Prostate gland (tissue), 2 donors: Measurements from ENCODE around the gene VDAC1.

Experiments used
- POLR2A ChIP-seq: fragments of 450-650 bp; IDR thresholded peaks from one replicate; pipeline ENCODE4 v1.6.1; 2016; ENCODE audit warnings: antibody characterized with exemption, mild to moderate bottlenecking
- TF ChIP-seq, protein P1 (sequence below), 4 experiments: fragments of 200-600 bp in 2 of 4; fragments of 450-650 bp in 2 of 4; sonication (generic) in 2 of 4; IDR thresholded peaks; 1 replicate in 3 of 4; 2 replicates in 1 of 4; pipeline ENCODE4 v1.5.1; 2016 to 2019; ENCODE audit warnings: antibody characterized with exemption in 4 of 4, mild to moderate bottlenecking in 2 of 4, moderate library complexity in 2 of 4

DNA sequence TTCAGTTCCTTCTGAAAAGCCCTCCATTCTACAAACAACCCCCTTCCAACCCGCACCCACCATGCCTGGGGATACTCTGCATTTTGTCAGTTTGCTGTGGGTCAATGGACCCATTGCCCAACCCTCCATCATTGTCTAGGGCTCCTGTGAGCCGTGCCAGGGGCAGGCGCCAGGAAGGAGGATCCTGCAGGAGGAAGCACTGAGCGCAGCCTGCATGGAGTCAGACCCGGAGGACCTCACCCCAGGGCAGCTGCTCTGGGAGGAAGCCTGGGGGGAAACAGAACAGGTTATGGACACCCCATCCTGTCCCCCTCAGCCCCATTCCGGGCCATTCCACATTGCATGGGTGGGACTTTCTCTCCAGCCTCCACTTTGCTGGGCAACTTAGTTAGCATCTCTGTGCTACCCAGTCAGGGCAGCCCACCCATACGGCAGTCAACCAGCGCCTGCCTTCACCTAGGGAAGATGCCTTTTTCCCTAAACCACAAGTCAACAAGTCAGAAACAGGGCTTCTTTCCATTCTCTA lies 48.6 kb upstream of the VDAC1 start:
- TF ChIP-seq, protein P1, sequence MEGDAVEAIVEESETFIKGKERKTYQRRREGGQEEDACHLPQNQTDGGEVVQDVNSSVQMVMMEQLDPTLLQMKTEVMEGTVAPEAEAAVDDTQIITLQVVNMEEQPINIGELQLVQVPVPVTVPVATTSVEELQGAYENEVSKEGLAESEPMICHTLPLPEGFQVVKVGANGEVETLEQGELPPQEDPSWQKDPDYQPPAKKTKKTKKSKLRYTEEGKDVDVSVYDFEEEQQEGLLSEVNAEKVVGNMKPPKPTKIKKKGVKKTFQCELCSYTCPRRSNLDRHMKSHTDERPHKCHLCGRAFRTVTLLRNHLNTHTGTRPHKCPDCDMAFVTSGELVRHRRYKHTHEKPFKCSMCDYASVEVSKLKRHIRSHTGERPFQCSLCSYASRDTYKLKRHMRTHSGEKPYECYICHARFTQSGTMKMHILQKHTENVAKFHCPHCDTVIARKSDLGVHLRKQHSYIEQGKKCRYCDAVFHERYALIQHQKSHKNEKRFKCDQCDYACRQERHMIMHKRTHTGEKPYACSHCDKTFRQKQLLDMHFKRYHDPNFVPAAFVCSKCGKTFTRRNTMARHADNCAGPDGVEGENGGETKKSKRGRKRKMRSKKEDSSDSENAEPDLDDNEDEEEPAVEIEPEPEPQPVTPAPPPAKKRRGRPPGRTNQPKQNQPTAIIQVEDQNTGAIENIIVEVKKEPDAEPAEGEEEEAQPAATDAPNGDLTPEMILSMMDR (IDR thresholded peaks at IDR 0.05) = no peak
- no peak for TF ChIP-seq POLR2A
